Measurements from ENCODE around the gene PRKAR1B. TPM values are rescaled to one million over a fixed set of nuclear protein-coding genes. Genes with fewer than 3 reads are reported as not detected.

Gene PRKAR1B
- total and polyA plus RNA-seq, 8 donors: 4.5 to 45.8 (median 11.1) TPM

- peaks cover 0 to 3% (median 0%) of the 10 kb centered on the region in 4 donors for H3K9me3 ChIP-seq
- DNase-seq: peak; percentile 39 to 71
- intact Hi-C loops (cut with DNase I; ENCODE audit: low total_unique reads): no loop called here
- H3K27me3 ChIP-seq: no peaks in the 10 kb centered on the region
- H3K4me3 ChIP-seq: peak overlapping the region in 2 of 4 donors; percentile 13
- peak overlapping the region in 1 of 5 donors; percentile 33 for H3K27ac ChIP-seq
- WGBS, 5 donors: 72 to 85% (median 83%) methylated on average over 15 of the region's 15 CpGs
- peaks cover 0 to 15% (median 12%) of the 10 kb centered on the region in 4 donors for H3K36me3 ChIP-seq
- TF ChIP-seq POLR2AphosphoS5 (IDR thresholded peaks at IDR 0.05) (no peak), POLR2A (IDR thresholded peaks at IDR 0.05) (no peak), EP300 (IDR thresholded peaks at IDR 0.05) (no peak), CTCF (IDR thresholded peaks at IDR 0.05) (no peak)
- H3K4me1 ChIP-seq: peaks cover 0 to 8% (median 0%) of the 10 kb centered on the region in 4 donors
Measured at GRCh38 chr7:584122-584465, 143.0 kb downstream of the PRKAR1B start.

DNA sequence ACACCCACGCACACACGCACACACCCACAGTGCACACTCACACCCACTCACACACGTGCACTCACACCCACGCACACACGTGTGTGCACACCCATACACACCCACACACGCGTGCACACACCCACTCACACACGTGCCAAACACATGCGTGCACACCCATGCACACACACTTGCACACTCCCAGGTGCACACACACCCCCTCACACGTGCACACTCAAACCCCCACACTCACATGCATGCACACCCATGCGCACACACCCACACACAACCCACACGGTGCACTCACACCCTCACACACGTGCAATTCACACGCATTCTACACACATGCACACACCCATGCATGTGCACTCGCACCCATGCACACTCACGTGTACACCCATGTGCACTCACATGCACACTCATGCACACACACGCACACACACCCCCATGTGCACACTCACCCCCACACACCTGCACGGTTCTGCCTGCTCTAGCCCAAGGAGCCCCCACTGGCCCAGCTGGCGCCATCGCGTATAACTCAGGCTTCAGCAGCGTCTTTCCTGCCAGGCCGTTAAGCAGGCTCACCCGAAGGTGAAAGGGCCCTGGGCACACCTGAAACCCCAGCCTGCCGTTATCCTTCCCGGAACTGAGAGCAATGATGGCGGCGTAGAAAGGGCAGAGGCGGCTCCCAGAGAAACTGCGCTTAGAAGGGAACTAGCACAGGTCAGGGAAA lies 143.5 kb downstream of the PRKAR1B start:
- Histone ChIP-seq H3K36me3 (peaks cover 0 to 19% (median 14%) of the 10 kb centered on the region in 4 donors), H3K27me3 (no peaks in the 10 kb centered on the region), H3K9me3 (peaks cover 0 to 3% (median 0%) of the 10 kb centered on the region in 4 donors), H3K27ac (peak overlapping the region in 1 of 5 donors; percentile 33), H3K4me3 (peak overlapping the region in 2 of 4 donors; percentile 13), H3K4me1 (peaks cover 0 to 8% (median 0%) of the 10 kb centered on the region in 4 donors)
- intact Hi-C loops (cut with DNase I; ENCODE audit: low total_unique reads): no loop called here
- DNase-seq: no peak
- 80 to 91% (median 85%) methylated on average over 29 to 30 of the region's 30 CpGs for WGBS, 5 donors
- no peak for TF ChIP-seq POLR2AphosphoS5 (IDR thresholded peaks at IDR 0.05)
- no peak for TF ChIP-seq EP300 (IDR thresholded peaks at IDR 0.05)
- no peak for TF ChIP-seq POLR2A (IDR thresholded peaks at IDR 0.05)
- TF ChIP-seq CTCF (IDR thresholded peaks at IDR 0.05): no peak

GRCh38 chr7:582931-583330 lies 144.2 kb downstream of the PRKAR1B start:
- TF ChIP-seq POLR2AphosphoS5 (IDR thresholded peaks at IDR 0.05) (no peak), POLR2A (IDR thresholded peaks at IDR 0.05) (no peak), EP300 (IDR thresholded peaks at IDR 0.05) (no peak), CTCF (IDR thresholded peaks at IDR 0.05) (no peak)
- no peak for DNase-seq
- Histone ChIP-seq H3K27ac (no peak overlapping the region), H3K4me1 (peaks cover 0 to 8% (median 0%) of the 10 kb centered on the region in 4 donors), H3K9me3 (peaks cover 0 to 3% (median 0%) of the 10 kb centered on the region in 4 donors), H3K4me3 (no peak overlapping the region), H3K36me3 (peaks cover 0 to 20% (median 17%) of the 10 kb centered on the region in 4 donors), H3K27me3 (no peaks in the 10 kb centered on the region)
- WGBS, 5 donors: 94 to 96% (median 95%) methylated on average over 23 of the region's 23 CpGs
- intact Hi-C loops (cut with DNase I; ENCODE audit: low total_unique reads): no loop called here

GRCh38 chr7:582081-582835 lies 144.8 kb downstream of the PRKAR1B start:
- no peak for DNase-seq
- Histone ChIP-seq H3K36me3 (peaks cover 0 to 27% (median 22%) of the 10 kb centered on the region in 4 donors), H3K4me1 (peaks cover 0 to 2% (median 0%) of the 10 kb centered on the region in 4 donors), H3K9me3 (peaks cover 0 to 3% (median 0%) of the 10 kb centered on the region in 4 donors), H3K4me3 (no peak overlapping the region), H3K27me3 (no peaks in the 10 kb centered on the region), H3K27ac (no peak overlapping the region)
- intact Hi-C loops (cut with DNase I; ENCODE audit: low total_unique reads): no loop called here
- WGBS, 5 donors: 94 to 98% (median 96%) methylated on average over 36 to 43 of the region's 43 CpGs
- TF ChIP-seq CTCF (IDR thresholded peaks at IDR 0.05) (no peak), EP300 (IDR thresholded peaks at IDR 0.05) (no peak), POLR2AphosphoS5 (IDR thresholded peaks at IDR 0.05) (no peak), POLR2A (IDR thresholded peaks at IDR 0.05) (no peak)

Measured in stomach (tissue), 9 donors.